LNCAP (cell line): Measurements from ENCODE around the gene SNAPC5.

Experiments used
- TF ChIP-seq, protein P1 (sequence below): fragments of 450-650 bp; IDR thresholded peaks from 2 replicates; pipeline ENCODE4 v1.5.1; 2017; ENCODE audit warnings: mild to moderate bottlenecking

SNAPC5 gene, protein sequence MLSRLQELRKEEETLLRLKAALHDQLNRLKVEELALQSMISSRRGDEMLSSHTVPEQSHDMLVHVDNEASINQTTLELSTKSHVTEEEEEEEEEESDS

DNA sequence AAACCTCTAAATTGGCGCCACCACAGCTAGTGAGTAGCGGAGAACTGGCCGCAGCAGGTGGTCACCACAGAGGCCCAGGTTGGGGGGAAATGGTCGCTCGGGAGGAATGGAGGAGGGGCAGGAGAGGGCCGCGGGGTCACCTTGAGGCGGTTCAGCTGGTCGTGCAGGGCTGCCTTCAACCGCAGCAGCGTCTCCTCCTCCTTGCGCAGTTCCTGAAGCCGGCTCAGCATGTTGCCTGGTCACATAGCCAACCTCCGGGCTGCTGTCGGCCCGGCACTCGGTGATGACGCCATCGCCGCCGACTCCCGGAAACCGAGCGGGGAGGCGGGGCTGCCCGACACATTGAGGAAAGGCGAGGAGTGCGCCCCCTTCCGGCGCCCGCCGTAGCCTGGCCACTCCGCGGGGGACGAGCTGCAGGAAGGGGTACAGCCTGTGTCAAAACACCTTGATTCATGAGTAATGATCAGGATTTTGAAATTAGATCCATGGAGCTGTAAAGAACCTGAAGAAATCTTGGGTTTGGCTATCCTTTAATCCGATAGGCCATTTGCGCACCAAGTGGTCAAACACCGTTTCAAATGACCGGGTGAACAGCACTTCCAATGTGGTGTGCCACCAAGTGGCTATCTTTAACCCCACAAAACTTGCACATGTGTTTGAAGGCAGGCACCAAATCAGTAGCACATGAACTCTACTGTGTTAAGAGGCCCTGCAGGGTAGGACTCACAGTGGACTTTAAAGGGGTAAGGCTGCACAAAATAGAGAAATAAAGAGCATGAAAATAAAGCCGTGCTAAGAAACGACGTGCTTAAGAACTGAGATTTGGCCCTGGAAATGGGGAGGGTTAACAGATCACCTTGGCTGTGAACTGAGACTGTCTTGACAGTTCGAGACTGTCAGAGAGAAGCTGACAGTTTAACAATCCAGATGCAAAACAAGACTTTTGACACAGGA lies at the start of gene SNAPC5:
SNAPC5 (minus strand) TSS at position 261 of the 954 bp plus-strand sequence; CDS start at position 230, 31 bp downstream.
- TF ChIP-seq, protein P1, sequence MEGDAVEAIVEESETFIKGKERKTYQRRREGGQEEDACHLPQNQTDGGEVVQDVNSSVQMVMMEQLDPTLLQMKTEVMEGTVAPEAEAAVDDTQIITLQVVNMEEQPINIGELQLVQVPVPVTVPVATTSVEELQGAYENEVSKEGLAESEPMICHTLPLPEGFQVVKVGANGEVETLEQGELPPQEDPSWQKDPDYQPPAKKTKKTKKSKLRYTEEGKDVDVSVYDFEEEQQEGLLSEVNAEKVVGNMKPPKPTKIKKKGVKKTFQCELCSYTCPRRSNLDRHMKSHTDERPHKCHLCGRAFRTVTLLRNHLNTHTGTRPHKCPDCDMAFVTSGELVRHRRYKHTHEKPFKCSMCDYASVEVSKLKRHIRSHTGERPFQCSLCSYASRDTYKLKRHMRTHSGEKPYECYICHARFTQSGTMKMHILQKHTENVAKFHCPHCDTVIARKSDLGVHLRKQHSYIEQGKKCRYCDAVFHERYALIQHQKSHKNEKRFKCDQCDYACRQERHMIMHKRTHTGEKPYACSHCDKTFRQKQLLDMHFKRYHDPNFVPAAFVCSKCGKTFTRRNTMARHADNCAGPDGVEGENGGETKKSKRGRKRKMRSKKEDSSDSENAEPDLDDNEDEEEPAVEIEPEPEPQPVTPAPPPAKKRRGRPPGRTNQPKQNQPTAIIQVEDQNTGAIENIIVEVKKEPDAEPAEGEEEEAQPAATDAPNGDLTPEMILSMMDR, result peak; percentile 98

DNA sequence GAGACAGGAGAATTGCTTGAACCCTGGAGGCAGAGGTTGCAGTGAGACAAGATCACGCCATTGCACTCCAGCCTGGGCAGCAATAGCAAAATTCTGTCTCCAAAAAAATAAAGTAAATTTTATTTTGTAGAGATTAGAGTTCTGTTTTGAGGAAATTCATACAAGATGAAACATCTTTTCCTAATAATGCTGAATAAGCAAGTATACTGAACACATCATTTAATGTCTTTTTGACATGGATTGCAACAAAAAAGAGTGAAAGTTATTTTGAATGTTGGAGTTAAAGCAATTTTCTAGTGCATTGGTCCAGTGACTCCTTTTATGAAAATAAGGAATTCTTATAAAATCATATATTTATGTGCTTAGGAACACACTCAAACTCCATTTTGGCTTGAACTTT lies 47.7 kb upstream of the SNAPC5 start:
- TF ChIP-seq, protein P1, result no peak

DNA sequence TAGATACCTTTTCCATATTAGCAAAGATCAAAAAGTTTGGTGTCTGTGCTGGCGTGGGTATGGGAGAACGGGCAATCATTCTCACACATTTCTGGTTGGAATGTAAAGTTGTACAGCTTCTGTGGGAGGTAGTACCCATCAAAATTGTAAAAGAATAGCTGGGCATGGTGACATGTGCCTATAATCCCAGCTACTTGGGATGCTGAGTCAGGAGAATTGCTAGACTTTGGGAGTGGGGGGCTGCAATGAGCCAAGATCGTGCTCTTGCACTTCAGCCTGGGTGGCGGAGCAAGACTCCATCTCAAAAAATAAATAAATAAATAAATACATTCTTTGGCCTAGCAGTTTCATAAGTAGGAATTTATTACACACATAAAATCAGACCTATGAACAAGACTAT lies 45.3 kb upstream of the SNAPC5 start:
- TF ChIP-seq, protein P1, result no peak

DNA sequence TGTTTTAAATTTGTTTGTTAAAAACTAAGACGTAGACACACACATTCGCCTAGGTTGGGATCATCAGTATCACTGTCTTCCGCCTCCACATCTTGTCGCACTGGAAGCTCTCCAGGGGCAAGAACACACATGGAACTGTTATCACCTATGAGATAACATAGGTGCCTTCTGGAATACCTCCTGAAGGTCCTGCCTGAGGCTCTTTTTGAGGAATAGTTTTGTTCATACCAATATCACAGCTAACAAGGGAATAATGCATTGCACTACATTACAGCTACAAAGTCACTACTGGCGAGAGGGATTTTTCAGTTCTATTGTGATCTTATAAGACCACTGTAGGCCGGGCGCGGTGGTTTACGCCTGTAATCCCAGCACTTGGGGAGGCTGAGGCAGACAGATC lies 37.5 kb upstream of the SNAPC5 start:
- TF ChIP-seq, protein P1, result no peak

DNA sequence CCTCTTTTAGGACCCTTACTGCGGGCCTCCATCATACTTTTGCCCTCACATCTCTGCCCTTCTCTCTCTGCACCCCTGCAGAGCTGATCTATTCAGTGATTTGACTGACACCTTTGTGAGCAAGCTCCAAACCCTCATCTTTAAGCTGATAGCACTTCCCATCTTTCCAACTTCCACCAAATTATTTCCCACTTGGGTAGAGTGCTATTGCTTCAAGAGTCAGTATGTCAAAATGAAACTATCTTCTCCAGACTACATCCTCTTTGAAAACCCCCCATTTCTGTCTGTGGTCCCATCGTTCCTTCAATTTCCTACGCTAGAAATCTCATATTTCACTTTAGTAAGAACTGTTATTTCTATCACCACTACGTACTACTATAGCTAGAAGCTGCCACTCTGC lies 27.3 kb upstream of the SNAPC5 start:
- TF ChIP-seq, protein P1, result no peak

DNA sequence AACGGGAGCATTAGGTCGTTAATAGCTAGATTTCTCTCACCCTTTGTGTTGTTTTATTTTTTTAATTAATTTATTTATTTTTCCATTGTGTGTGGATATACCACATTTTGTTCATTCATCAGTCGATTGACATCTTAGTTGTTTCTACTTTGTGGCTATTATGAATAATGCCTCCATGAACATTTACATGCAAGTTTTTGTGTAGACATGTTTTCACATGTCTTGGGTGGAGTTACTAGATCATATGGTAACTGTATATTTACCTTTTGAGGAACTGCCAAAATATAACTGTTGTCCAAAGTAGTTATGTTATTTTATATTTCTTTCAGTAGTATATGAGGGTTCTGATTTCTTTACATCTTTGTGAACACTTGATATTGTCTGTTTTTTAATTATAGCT lies 26.4 kb upstream of the SNAPC5 start:
- TF ChIP-seq, protein P1, result no peak

DNA sequence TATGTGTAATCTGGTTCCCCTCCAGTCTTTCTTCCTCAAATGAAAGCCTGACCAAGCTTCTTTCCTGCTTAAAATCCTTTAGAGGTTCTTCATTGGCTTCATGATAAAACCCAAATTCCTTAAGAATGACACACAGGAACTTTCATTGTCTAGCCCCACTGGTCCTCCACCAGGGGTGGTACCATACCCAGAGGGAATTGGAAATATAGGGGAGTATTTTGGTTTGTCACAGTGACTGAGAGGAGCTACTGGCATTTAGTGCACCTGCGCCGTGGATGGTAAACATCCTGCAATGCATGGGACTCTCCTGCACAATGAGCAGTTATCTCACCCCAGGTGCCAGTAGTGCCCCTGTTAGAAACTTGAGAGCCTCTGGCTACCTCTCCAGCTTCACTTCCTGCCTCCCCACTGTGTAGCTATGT lies 18.4 kb upstream of the SNAPC5 start:
- TF ChIP-seq, protein P1, result no peak
